Kidney glomerular epithelial cell (primary cell): Measurements from ENCODE around the gene GCGR.
A peak's percentile ranks its signal among the peaks of the same experiment; 100 is the strongest.

ENCODE experiments used
- DNase-seq: peaks from one replicate; lab custom pipeline; 2025; lab: John Stamatoyannopoulos, UW

The GCGR gene

GRCh38 chr17:81811705-81812570, 8.0 kb downstream of the GCGR start:
- DNase-seq = no peak

- no peak for DNase-seq
Observed at GRCh38 chr17:81812571-81813370, 8.8 kb downstream of the GCGR start.

GRCh38 chr17:81813371-81813684, 9.4 kb downstream of the GCGR start:
- DNase-seq = no peak

GRCh38 chr17:81813861-81814683, 10.1 kb downstream of the GCGR start:
- no peak for DNase-seq

- peak; percentile 33 for DNase-seq
Observed at GRCh38 chr17:81814748-81815645, 11.0 kb downstream of the GCGR start.

GRCh38 chr17:81815646-81815986, 11.7 kb downstream of the GCGR start:
- no peak for DNase-seq

- no peak for DNase-seq
Observed at GRCh38 chr17:81817758-81818147, 13.8 kb downstream of the GCGR start.

- no peak for DNase-seq
Observed at GRCh38 chr17:81819708-81820107, 15.8 kb downstream of the GCGR start.

- no peak for DNase-seq
Observed at GRCh38 chr17:81821147-81821546, 17.2 kb downstream of the GCGR start.

- DNase-seq = no peak
Observed at GRCh38 chr17:81821603-81822311, 17.8 kb downstream of the GCGR start.

GRCh38 chr17:81822312-81822637, 18.3 kb downstream of the GCGR start:
- DNase-seq = no peak

GRCh38 chr17:81822996-81823819, 19.3 kb downstream of the GCGR start:
- no peak for DNase-seq

GRCh38 chr17:81823820-81824550, 20.0 kb downstream of the GCGR start:
- no peak for DNase-seq

- DNase-seq = no peak
Observed at GRCh38 chr17:81824595-81824994, 20.6 kb downstream of the GCGR start.

- DNase-seq = no peak
Observed at GRCh38 chr17:81825841-81826466, 22.0 kb downstream of the GCGR start.

GRCh38 chr17:81828656-81829055, 24.7 kb downstream of the GCGR start:
- no peak for DNase-seq

GRCh38 chr17:81829858-81830257, 25.9 kb downstream of the GCGR start:
- no peak for DNase-seq

- DNase-seq = no peak
Observed at GRCh38 chr17:81831563-81831956, 27.6 kb downstream of the GCGR start.
